T-helper 1 cell treated with Interleukin-12 subunit alpha and Interleukin-12 subunit beta and Interleukin-4 antibody, amounts not matched to agents 30 ng/mL and 1 ng/mL, for 36 hours (primary cell): Measurements from ENCODE around the gene TNPO2. TPM values are rescaled to one million over a fixed set of nuclear protein-coding genes. Genes with fewer than 3 reads are reported as not detected.

Experiments
- intact Hi-C: fragments of 100-400 bp; cut with micrococcal nuclease; formaldehyde crosslinking; loops from one replicate; pipeline ENCODE4 v1.15.1; 2024
- total RNA-seq: library from RNA; stranded (reverse); gene quantifications from 2 replicates; pipeline ENCODE4 v1.2.3, GENCODE V29; 2022

Gene TNPO2
- total RNA-seq, 1 donor from 2014 or later: 87.4 TPM

GRCh38 chr19:12656899-12657571 is 66.7 kb downstream of the TNPO2 start:
- intact Hi-C loops: no loop called here

DNA sequence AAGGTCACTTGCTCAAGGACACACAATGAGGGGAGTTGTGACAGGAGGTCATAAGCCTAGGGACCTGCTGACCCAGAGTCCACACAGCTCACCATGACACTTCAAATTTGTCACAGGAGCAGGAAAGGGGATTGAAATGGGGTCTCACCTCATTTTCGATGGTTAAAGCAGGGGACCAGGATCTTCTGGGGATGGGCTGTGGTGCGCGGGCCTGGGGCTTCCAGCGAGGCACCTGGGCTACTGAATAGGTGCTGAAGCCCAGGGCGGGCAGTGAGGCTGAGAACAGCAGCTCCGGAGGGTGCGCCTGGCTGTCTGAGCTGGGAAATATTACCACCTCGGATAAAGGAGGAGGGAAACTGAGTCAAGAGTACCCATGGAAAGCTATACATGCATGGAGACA is 68.2 kb downstream of the TNPO2 start:
- intact Hi-C loops: no loop called here

- intact Hi-C loops: no loop called here
Measured at GRCh38 chr19:12652219-12652618, 71.5 kb downstream of the TNPO2 start.

DNA sequence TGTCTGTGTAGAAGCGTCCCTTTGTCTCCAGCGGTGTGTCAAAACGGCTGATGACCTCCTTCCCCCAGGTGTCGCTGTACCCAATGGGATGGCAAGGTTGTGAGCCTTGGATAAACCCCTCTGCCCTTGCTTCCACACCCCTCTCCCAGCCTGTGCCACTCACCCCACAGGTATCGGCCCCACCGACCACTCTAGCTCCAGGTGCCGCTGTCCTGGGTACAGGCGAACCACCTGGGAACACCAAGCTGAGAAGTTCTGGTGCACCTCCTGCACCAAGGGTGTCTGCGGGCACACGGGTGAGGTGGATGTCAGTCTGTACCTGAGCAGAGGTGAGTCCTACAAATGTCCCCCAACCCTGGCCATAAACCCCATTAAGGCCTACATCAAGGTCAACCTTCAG is 73.8 kb downstream of the TNPO2 start:
- intact Hi-C loops: no loop called here

Other genes starting within 250 kb of the TNPO2 start
- gene ZNF709, start 239.1 kb downstream of the TNPO2 start, total RNA-seq: 1.6 and 1.9 TPM in 2 replicates
- gene ZNF564, start 172.4 kb downstream of the TNPO2 start, total RNA-seq: 11.0 and 11.2 TPM in 2 replicates
- 13.1 and 14.8 TPM in 2 replicates for gene ZNF490, start 113.1 kb downstream of the TNPO2 start, total RNA-seq
- 31.4 and 34.3 TPM in 2 replicates for gene ZNF791, start 113.0 kb downstream of the TNPO2 start, total RNA-seq
- 189 and 197 TPM in 2 replicates for gene MAN2B1, start 57.2 kb downstream of the TNPO2 start, total RNA-seq
- gene WDR83, start 57.1 kb downstream of the TNPO2 start, total RNA-seq: 19.2 and 20.1 TPM in 2 replicates
- gene DHPS, start 42.1 kb downstream of the TNPO2 start, total RNA-seq: 108 and 121 TPM in 2 replicates
- not detected in 2 replicates for gene GNG14, start 35.9 kb downstream of the TNPO2 start, total RNA-seq
- gene FBXW9, start 27.3 kb downstream of the TNPO2 start, total RNA-seq: 5.0 and 6.1 TPM in 2 replicates
- gene TRIR, start 10.8 kb upstream of the TNPO2 start, total RNA-seq: 180 and 185 TPM in 2 replicates
- gene GET3, start 13.6 kb upstream of the TNPO2 start, total RNA-seq: 66.7 and 69.3 TPM in 2 replicates
- 0.10 TPM in 1 of 2 replicates, not detected in the other for gene BEST2, start 27.9 kb upstream of the TNPO2 start, total RNA-seq
- 16.5 and 17.9 TPM in 2 replicates for gene HOOK2, start 51.6 kb upstream of the TNPO2 start, total RNA-seq
- gene JUNB, start 67.6 kb upstream of the TNPO2 start, total RNA-seq: 309 and 316 TPM in 2 replicates
- 300 and 302 TPM in 2 replicates for gene PRDX2, start 77.9 kb upstream of the TNPO2 start, total RNA-seq
- gene THSD8, start 78.1 kb upstream of the TNPO2 start, total RNA-seq: 13.0 and 24.6 TPM in 2 replicates
- gene RNASEH2A, start 82.7 kb upstream of the TNPO2 start, total RNA-seq: 24.3 and 30.5 TPM in 2 replicates
- not detected in 2 replicates for gene RTBDN, start 110.6 kb upstream of the TNPO2 start, total RNA-seq
- gene MAST1, start 114.6 kb upstream of the TNPO2 start, total RNA-seq: 0.49 and 1.1 TPM in 2 replicates
- gene DNASE2, start 157.5 kb upstream of the TNPO2 start, total RNA-seq: 29.5 and 32.6 TPM in 2 replicates
- 0.22 and 0.41 TPM in 2 replicates for gene KLF1, start 163.3 kb upstream of the TNPO2 start, total RNA-seq
- 48.0 and 49.5 TPM in 2 replicates for gene GCDH, start 167.2 kb upstream of the TNPO2 start, total RNA-seq
- gene SYCE2, start 195.4 kb upstream of the TNPO2 start, total RNA-seq: 1.9 and 2.8 TPM in 2 replicates
- gene FARSA, start 209.8 kb upstream of the TNPO2 start, total RNA-seq: 108 and 117 TPM in 2 replicates
- gene CALR, start 214.7 kb upstream of the TNPO2 start, total RNA-seq: 1,347 and 1,385 TPM in 2 replicates
- 113 and 115 TPM in 2 replicates for gene RAD23A, start 221.9 kb upstream of the TNPO2 start, total RNA-seq
- 16.6 and 17.9 TPM in 2 replicates for gene GADD45GIP1, start 233.3 kb upstream of the TNPO2 start, total RNA-seq
- gene DAND5, start 245.6 kb upstream of the TNPO2 start, total RNA-seq: 0.10 TPM in 1 of 2 replicates, not detected in the other